Heart right ventricle (tissue), 16 donors: ENCODE data around the gene BPIFB3. TPM values are rescaled to one million over a fixed set of nuclear protein-coding genes. Genes with fewer than 3 reads are reported as not detected.

Experiments
- ATAC-seq, 8 donors: fragments of 200-7000 bp; cut with Tn5 transposase; one replicate each; pipeline ENCODE4 v1.9.1; 2020; ENCODE audit warnings: mild to moderate bottlenecking in 8 of 8, moderate library complexity in 8 of 8, moderate number of reproducible peaks in 1 of 8
- DNase-seq, 2 donors: peaks; one replicate each; pipeline ENCODE4 v3.0.0-alpha.2; 2020
- H3K27ac ChIP-seq, 10 donors: fragments of 200-600 bp; sonication (generic) in 2 of 10; one replicate each; pipeline versions ENCODE4 v1.5.0 to v1.8.0; 2020 to 2022; ENCODE audit warnings: mild to moderate bottlenecking in 3 of 10
- H3K27me3 ChIP-seq, 7 donors: fragments of 200-600 bp; one replicate each; pipeline ENCODE4 v1.8.0; 2021 to 2022; ENCODE audit warnings: mild to moderate bottlenecking in 2 of 7
- H3K36me3 ChIP-seq, 9 donors: fragments of 200-600 bp; sonication (generic) in 1 of 9; one replicate each; pipeline versions ENCODE4 v1.5.0 to v1.8.0; 2020 to 2022; ENCODE audit warnings: mild to moderate bottlenecking in 2 of 9
- H3K4me1 ChIP-seq, 9 donors: fragments of 200-600 bp; sonication (generic) in 1 of 9; one replicate each; pipeline versions ENCODE4 v1.5.0 to v1.8.0; 2020 to 2022; ENCODE audit warnings: mild to moderate bottlenecking in 4 of 9
- H3K4me3 ChIP-seq, 10 donors: fragments of 200-600 bp; sonication (generic) in 2 of 10; one replicate each; pipeline versions ENCODE4 v1.5.0 to v1.8.0; 2020 to 2022; ENCODE audit warnings: mild to moderate bottlenecking in 7 of 10, moderate library complexity in 2 of 10
- H3K9me3 ChIP-seq, 11 donors: fragments of 200-600 bp in 10 of 11; sonication (generic) in 2 of 11; one replicate each; pipeline versions ENCODE4 v1.5.0 to v1.8.0; 2013 to 2022; ENCODE audit warnings: mild to moderate bottlenecking in 2 of 11, control low read depth in 1 of 11, moderate library complexity in 1 of 11
- WGBS, 2 donors: extraction: QIAGEN DNeasy Blood & Tissue Kit; methylation state at CpG; one replicate each; pipeline ENCODE4 v1.1.7; 2013; ENCODE audit warnings: inconsistent platforms in 1 of 2; 5-methylcytosine and 5-hydroxymethylcytosine counted together
- intact Hi-C, 10 donors: fragments of 100-400 bp; cut with DNase I; formaldehyde crosslinking; loops; one replicate each; pipeline versions ENCODE4 v1.11.1 to v1.14.2; 2022
- polyA plus RNA-seq, 2 donors: library from polyadenylated mRNA; stranded (reverse); fragments of 200-250 nt; gene quantifications; one replicate each; pipeline ENCODE4 v1.2.3, GENCODE V29; 2013
- total RNA-seq, 10 donors: library from RNA; stranded (reverse); fragmentation: NEBNext Ultra II Directional in 3 of 10; extraction: Animal tissue kit (Norgen Biotek cat#: 25700) in 3 of 10; gene quantifications; one replicate each; pipeline versions ENCODE4 v1.2.1 to v1.2.4, GENCODE V29; 2021 to 2023
- TF ChIP-seq, protein P1 (sequence below), 9 donors: fragments of 200-600 bp; sonication (generic) in 2 of 9; IDR thresholded peaks; one replicate each; pipeline versions ENCODE4 v1.5.0 to v1.8.0; 2021 to 2022; ENCODE audit warnings: antibody characterized with exemption in 9 of 9, mild to moderate bottlenecking in 5 of 9, moderate library complexity in 1 of 9
- donor health status: Arrhythmogenic right ventricular cardiomyopathy.
- donor health status: ischemic (EF 13 %, LVEDD 7.1; RV severe dilation, severe dysfunction).
- donor health status: healthy with polysubstance abuse.
- donor health status: DM: no; HTN: yes; CAD: no.
- donor health status: DM: no; HTN: no; CAD: no.
- donor health status: ischemic (EF 25% LVEDD 6.9; RV normal size, moderate dysfunction).
- donor health status: ischemic (EF 25% LVEDD 5.7; RV mildly dilated, moderate dysfunction).
- donor health status: healthy.
- donor health status: DM: yes; HTN: yes; CAD: no.
- donor health status: Ischemic cardiomyopathy.
- donor health status: ischemic (EF 35%, LVEDD 5.7; RV mildly dilated, moderate dysfunction).
- donor health status: nonischemic (EF 11% LVEDD 7.7; RV severe dilation, severe dysfunction).
- donor health status: DM: yes; HTN: yes; CAD: no.
- donor health status: PGD.
- donor health status: ischemic (EF 29% LVEDD 5.4; RV normal size, mild dysfunction).
- donor health status: nonischemic (EF 23%, LVEDD 6.1; RV moderate dilation, normal function).

The BPIFB3 gene
- total and polyA plus RNA-seq, 12 donors: not detected

- ATAC-seq (no peak), DNase-seq (no peak)
- H3K4me1 ChIP-seq: no peaks in the 10 kb centered on the region
- WGBS, 2 donors: 67 to 77% methylated on average over 6 of the region's 6 CpGs
- no peaks in the 10 kb centered on the region for H3K9me3 ChIP-seq
- no peak overlapping the region for H3K4me3 ChIP-seq
- no peaks in the 10 kb centered on the region for H3K36me3 ChIP-seq
- TF ChIP-seq, protein P1, sequence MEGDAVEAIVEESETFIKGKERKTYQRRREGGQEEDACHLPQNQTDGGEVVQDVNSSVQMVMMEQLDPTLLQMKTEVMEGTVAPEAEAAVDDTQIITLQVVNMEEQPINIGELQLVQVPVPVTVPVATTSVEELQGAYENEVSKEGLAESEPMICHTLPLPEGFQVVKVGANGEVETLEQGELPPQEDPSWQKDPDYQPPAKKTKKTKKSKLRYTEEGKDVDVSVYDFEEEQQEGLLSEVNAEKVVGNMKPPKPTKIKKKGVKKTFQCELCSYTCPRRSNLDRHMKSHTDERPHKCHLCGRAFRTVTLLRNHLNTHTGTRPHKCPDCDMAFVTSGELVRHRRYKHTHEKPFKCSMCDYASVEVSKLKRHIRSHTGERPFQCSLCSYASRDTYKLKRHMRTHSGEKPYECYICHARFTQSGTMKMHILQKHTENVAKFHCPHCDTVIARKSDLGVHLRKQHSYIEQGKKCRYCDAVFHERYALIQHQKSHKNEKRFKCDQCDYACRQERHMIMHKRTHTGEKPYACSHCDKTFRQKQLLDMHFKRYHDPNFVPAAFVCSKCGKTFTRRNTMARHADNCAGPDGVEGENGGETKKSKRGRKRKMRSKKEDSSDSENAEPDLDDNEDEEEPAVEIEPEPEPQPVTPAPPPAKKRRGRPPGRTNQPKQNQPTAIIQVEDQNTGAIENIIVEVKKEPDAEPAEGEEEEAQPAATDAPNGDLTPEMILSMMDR (IDR thresholded peaks at IDR 0.05): no peak
- peaks cover 0 to 10% (median 3%) of the 10 kb centered on the region in 7 donors for H3K27me3 ChIP-seq
- no peak overlapping the region for H3K27ac ChIP-seq
- intact Hi-C loops: no loop called here
Measured at GRCh38 chr20:33023439-33024242, 30.1 kb upstream of the BPIFB3 start.

- Histone ChIP-seq H3K27ac (no peak overlapping the region), H3K27me3 (peaks cover 0 to 14% (median 6%) of the 10 kb centered on the region in 7 donors), H3K4me1 (no peaks in the 10 kb centered on the region), H3K4me3 (no peak overlapping the region), H3K36me3 (no peaks in the 10 kb centered on the region), H3K9me3 (no peaks in the 10 kb centered on the region)
- WGBS, 2 donors: 47 to 69% methylated on average over 1 of the region's 1 CpG
- ATAC-seq: no peak
- intact Hi-C loops: no loop called here
- TF ChIP-seq, protein P1 (IDR thresholded peaks at IDR 0.05): no peak
- no peak for DNase-seq
Measured at GRCh38 chr20:33024243-33024560, 29.5 kb upstream of the BPIFB3 start.

GRCh38 chr20:33024609-33025317 is 28.9 kb upstream of the BPIFB3 start:
- H3K9me3 ChIP-seq: no peaks in the 10 kb centered on the region
- ATAC-seq (no peak), DNase-seq (no peak)
- H3K4me3 ChIP-seq: no peak overlapping the region
- H3K27me3 ChIP-seq: peaks cover 0 to 14% (median 10%) of the 10 kb centered on the region in 7 donors
- no peak overlapping the region for H3K27ac ChIP-seq
- TF ChIP-seq, protein P1 (IDR thresholded peaks at IDR 0.05): no peak
- no peaks in the 10 kb centered on the region for H3K4me1 ChIP-seq
- no peaks in the 10 kb centered on the region for H3K36me3 ChIP-seq
- intact Hi-C loops: no loop called here
- WGBS, 2 donors: 71 to 74% methylated on average over 5 of the region's 5 CpGs

DNA sequence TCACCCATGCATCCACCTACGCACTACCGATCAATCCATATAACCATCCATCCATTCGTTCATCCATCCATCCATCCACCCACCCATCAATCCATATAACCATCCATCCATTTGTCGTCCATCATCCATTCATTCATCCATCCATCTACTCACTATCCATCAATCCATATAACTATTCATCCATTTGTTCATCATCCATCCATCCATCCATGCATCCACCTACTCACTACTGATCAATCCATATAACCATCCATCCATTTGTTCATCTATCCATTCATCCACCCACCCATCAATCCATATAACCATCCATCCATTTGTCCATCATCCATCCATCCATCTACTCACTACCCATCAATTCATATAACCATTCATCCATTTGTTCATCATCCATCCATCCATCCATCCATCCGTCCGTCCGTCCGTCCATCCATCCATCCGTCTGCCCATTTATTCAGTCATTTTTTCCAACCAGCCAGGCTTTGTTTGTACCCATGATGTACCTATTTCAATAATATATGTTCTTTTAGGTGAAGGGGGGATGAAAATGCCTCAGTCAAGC is 28.3 kb upstream of the BPIFB3 start:
- Histone ChIP-seq H3K27ac (no peak overlapping the region), H3K4me1 (no peaks in the 10 kb centered on the region), H3K36me3 (no peaks in the 10 kb centered on the region), H3K9me3 (no peaks in the 10 kb centered on the region), H3K27me3 (peaks cover 0 to 14% (median 10%) of the 10 kb centered on the region in 7 donors), H3K4me3 (no peak overlapping the region)
- DNase-seq (no peak), ATAC-seq (no peak)
- WGBS, 2 donors: 48 to 52% methylated on average over 9 of the region's 9 CpGs
- TF ChIP-seq, protein P1 (IDR thresholded peaks at IDR 0.05): no peak
- intact Hi-C loops: no loop called here
